ENCODE data around the gene MLXIP. TPM values are rescaled to one million over a fixed set of nuclear protein-coding genes. Genes with fewer than 3 reads are reported as not detected.

The MLXIP gene
- total and polyA plus RNA-seq, 9 of the 15 experiments (the other 6 are each of a cell fraction or from before 2014, with no cell fraction given): 2.2 to 66.3 (median 18.1) TPM

GRCh38 chr12:122079532-122080081 lies 1.1 kb downstream of the MLXIP start (continued):
- no peak for TF ChIP-seq UBTF (IDR thresholded peaks at IDR 0.05; ENCODE audit: borderline replicate concordance in 1 of 2, low read depth in 2 of 2, low read length in 2 of 2)
- TF ChIP-seq TAF1 (IDR thresholded peaks at IDR 0.05; ENCODE audit: control insufficient read depth, extremely low read depth, insufficient read depth, low read length, severe bottlenecking): no peak
- no peak for TF ChIP-seq ZNF263 (CRISPR knock-in tag; IDR thresholded peaks at IDR 0.05; ENCODE audit: borderline replicate concordance)
- no peak for TF ChIP-seq TCF3 (CRISPR knock-in tag; IDR thresholded peaks at IDR 0.05)
- TF ChIP-seq FOXP1 (CRISPR knock-in tag; IDR thresholded peaks at IDR 0.05): 0 out of 2 replicates have a peak, but pooled peaks have one; percentile 3
- no peak for TF ChIP-seq E2F5 (CRISPR knock-in tag; IDR thresholded peaks at IDR 0.05)
- no peak for TF ChIP-seq MAFK (IDR thresholded peaks at IDR 0.05; ENCODE audit: low read length)
- TF ChIP-seq CHAMP1 (IDR thresholded peaks at IDR 0.05): no peak
- TF ChIP-seq SIN3A (IDR thresholded peaks at IDR 0.05; ENCODE audit: borderline replicate concordance in 2 of 2, control insufficient read depth in 1 of 2, low read depth in 2 of 2, low read length in 2 of 2): peak in 1 of 2 experiments; percentile 51; a peak in 2 of 4 replicates
- no peak for TF ChIP-seq ZNF511 (CRISPR knock-in tag; IDR thresholded peaks at IDR 0.05)
- TF ChIP-seq BMI1 (IDR thresholded peaks at IDR 0.05; ENCODE audit: low read length): no peak
- TF ChIP-seq POLR3A (IDR thresholded peaks at IDR 0.05; ENCODE audit: borderline replicate concordance, extremely low read depth, insufficient read depth, insufficient read length): no peak
- no peak for TF ChIP-seq POLR2AphosphoS2 (IDR thresholded peaks at IDR 0.05; ENCODE audit: low read length)
- TF ChIP-seq MYC (IDR thresholded peaks at IDR 0.05; ENCODE audit: low read depth, low read length): no peak
- no peak for TF ChIP-seq MYC (CRISPR knock-in tag; IDR thresholded peaks at IDR 0.05; ENCODE audit: borderline replicate concordance, low read depth)
- no peak for TF ChIP-seq ZBTB9 (CRISPR knock-in tag; IDR thresholded peaks at IDR 0.05)
- TF ChIP-seq HEY1 (CRISPR knock-in tag; IDR thresholded peaks at IDR 0.05; ENCODE audit: borderline replicate concordance): no peak
- no peak for TF ChIP-seq SMAD1 (IDR thresholded peaks at IDR 0.05; ENCODE audit: low read depth, low read length, partially characterized antibody)
- TF ChIP-seq ERF (CRISPR knock-in tag; IDR thresholded peaks at IDR 0.05): no peak
- TF ChIP-seq MEF2A (IDR thresholded peaks at IDR 0.05; ENCODE audit: control insufficient read depth, low read depth, low read length): no peak

Measured in K562 (cell line).